BLaER1 (cell line): ENCODE results near the gene SEMA6B.

Source experiments
- H3K27ac ChIP-seq: shearing (Covaris generic); formaldehyde crosslinking; 2 replicates; pipeline ENCODE4 v1.8.1; 2022
- H3K27me3 ChIP-seq: shearing (Covaris generic); formaldehyde crosslinking; 2 replicates; pipeline ENCODE4 v1.8.1; 2022
- H3K36me3 ChIP-seq: shearing (Covaris generic); formaldehyde crosslinking; 2 replicates; pipeline ENCODE4 v1.8.1; 2022
- H3K4me1 ChIP-seq: shearing (Covaris generic); formaldehyde crosslinking; 2 replicates; pipeline ENCODE4 v1.8.1; 2022
- H3K4me2 ChIP-seq: shearing (Covaris generic); formaldehyde crosslinking; 2 replicates; pipeline ENCODE4 v1.8.1; 2022
- H3K4me3 ChIP-seq: shearing (Covaris generic); formaldehyde crosslinking; 2 replicates; pipeline ENCODE4 v1.8.1; 2022
- H3K9ac ChIP-seq: shearing (Covaris generic); formaldehyde crosslinking; 2 replicates; pipeline ENCODE4 v1.8.1; 2022
- H3K9me3 ChIP-seq: shearing (Covaris generic); formaldehyde crosslinking; 2 replicates; pipeline ENCODE4 v1.8.1; 2022
- H4K20me1 ChIP-seq: shearing (Covaris generic); formaldehyde crosslinking; 2 replicates; pipeline ENCODE4 v1.8.1; 2022
- Cebpa-rat ChIP-seq: shearing (Covaris generic); IDR thresholded peaks from 2 replicates; pipeline ENCODE4 v1.8.1; 2022

SEMA6B gene

DNA sequence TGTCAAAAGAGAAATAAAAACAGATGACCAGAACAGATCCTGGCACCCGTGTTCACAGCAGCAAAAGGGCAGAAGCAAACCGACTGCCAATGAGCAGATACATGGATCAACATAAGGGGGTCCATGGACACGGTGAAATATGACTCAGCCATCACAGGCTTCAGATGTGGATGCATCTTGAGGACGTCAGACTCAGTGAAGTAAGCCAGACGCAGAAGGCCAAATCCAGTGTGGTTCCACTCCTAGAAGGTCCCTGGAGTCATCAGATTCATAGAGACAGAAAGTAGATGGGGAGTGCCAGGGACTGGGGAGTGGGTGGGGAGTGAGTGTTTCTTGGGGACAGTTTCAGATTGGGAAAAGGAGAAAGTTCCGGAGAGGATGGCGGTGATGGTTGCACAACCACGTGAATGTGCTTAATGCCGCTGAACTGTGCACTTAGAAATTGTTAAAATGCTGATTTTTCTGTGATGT, 28.8 kb upstream of the SEMA6B start:
- no peak overlapping the region for H3K4me2 ChIP-seq
- no peak overlapping the region for H3K9ac ChIP-seq
- H3K27ac ChIP-seq = no peak overlapping the region
- peaks cover 24% of the 10 kb centered on the region for H3K4me1 ChIP-seq
- no peaks in the 10 kb centered on the region for H3K27me3 ChIP-seq
- H3K9me3 ChIP-seq = no peaks in the 10 kb centered on the region
- H4K20me1 ChIP-seq = no peaks in the 10 kb centered on the region
- no peak for TF ChIP-seq Cebpa-rat
- no peaks in the 10 kb centered on the region for H3K36me3 ChIP-seq
- H3K4me3 ChIP-seq = no peak overlapping the region

DNA sequence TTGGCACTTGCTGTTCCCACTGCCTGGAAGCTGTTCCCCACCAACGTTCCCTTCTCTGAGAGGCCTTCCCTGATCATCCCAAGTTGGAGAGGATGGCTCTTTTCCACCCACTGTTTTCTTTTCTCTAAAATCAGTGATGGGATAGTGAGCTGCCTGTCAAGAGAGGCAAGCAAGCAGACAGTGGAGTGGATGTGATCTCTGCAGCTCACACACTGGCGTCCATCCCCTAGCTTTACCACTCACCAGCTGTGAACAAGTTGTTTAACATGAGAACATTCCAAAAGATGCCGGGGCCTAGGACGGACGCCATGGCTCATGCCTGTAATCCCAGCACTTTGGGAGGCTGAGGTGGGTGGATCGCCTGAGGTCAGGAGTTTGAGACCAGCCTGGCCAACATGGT, 28.0 kb upstream of the SEMA6B start:
- no peak overlapping the region for H3K9ac ChIP-seq
- no peaks in the 10 kb centered on the region for H4K20me1 ChIP-seq
- no peaks in the 10 kb centered on the region for H3K36me3 ChIP-seq
- no peaks in the 10 kb centered on the region for H3K9me3 ChIP-seq
- H3K27me3 ChIP-seq = no peaks in the 10 kb centered on the region
- H3K27ac ChIP-seq = no peak overlapping the region
- TF ChIP-seq Cebpa-rat = no peak
- H3K4me3 ChIP-seq = no peak overlapping the region
- H3K4me2 ChIP-seq = no peak overlapping the region
- H3K4me1 ChIP-seq = peaks cover 24% of the 10 kb centered on the region

DNA sequence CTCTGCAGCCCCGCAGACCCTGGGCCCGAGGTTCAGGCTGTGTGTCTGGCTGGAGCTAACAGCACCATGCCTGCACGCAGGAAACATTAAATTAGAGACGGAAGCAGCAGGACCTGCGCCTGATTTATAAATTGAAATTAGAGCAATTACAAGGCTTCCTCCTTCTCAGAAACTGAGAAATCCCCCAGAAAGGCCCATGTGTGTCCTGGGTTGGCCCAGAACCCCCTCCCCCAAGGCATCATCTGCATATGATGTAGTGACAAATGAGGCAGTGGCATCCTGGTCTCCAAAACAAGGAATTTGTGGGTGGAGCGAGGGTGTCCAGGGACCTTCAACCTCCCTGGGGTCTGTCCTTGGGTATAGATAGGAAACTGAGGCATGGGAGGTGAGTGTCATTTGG, 27.2 kb upstream of the SEMA6B start:
- Histone ChIP-seq H3K27me3 (peaks cover 7% of the 10 kb centered on the region; the same call in 1 of the 2 replicates), H3K4me3 (no peak overlapping the region), H3K9me3 (no peaks in the 10 kb centered on the region), H3K27ac (no peak overlapping the region), H3K9ac (no peak overlapping the region), H3K4me1 (peaks cover 31% of the 10 kb centered on the region), H3K36me3 (no peaks in the 10 kb centered on the region), H3K4me2 (no peak overlapping the region), H4K20me1 (no peaks in the 10 kb centered on the region)
- no peak for TF ChIP-seq Cebpa-rat

DNA sequence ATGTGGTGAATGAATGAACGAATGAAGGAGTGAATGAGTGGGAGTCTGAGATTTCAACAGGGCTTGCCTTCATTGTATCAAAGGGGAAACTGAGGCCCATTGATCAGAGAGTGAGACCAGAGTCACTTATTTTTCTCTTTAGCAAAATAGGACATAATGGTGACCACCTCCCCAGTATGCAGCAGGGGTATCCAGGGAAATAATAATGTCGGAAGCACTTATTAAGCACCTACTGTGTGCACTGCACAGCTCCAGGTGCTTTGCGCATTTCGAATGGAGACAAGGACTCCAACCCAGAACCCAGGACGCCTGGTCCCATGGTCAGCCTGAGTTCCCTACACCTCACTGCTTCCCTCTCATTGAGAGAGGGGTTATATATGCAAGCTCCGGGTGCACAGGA, 26.8 kb upstream of the SEMA6B start:
- Histone ChIP-seq H3K4me1 (peaks cover 31% of the 10 kb centered on the region), H3K27me3 (peaks cover 7% of the 10 kb centered on the region; the same call in 1 of the 2 replicates)

DNA sequence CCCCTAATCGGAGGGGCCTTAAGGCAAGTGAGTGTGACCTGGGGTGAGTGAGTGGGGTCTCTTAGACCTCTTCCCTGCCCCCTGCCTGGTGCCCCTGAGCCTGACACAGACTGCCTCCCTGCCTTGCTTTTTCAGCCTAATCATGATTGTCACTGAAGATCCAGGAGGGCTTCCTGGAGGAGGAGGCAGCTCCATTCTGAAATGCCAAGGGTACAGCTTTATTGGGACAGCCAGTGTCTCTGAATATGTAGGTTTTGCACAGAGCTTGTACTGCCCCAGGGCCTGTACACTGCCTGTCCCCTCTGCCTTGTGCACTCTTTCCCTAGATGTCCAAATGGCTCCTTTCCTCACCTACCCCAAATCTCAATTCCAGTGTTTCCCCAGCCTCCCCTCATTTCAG, 26.1 kb upstream of the SEMA6B start:
- no peak for TF ChIP-seq Cebpa-rat
- Histone ChIP-seq H3K27me3 (peaks cover 12% of the 10 kb centered on the region), H3K9me3 (no peaks in the 10 kb centered on the region), H3K4me2 (no peak overlapping the region), H3K27ac (no peak overlapping the region), H3K4me3 (no peak overlapping the region), H3K9ac (no peak overlapping the region), H3K4me1 (peaks cover 32% of the 10 kb centered on the region), H3K36me3 (no peaks in the 10 kb centered on the region), H4K20me1 (no peaks in the 10 kb centered on the region)

More for the DNA sequence above, 26.8 kb upstream of the SEMA6B start:
- Histone ChIP-seq H3K4me3 (no peak overlapping the region), H3K4me2 (no peak overlapping the region), H3K9ac (no peak overlapping the region), H4K20me1 (no peaks in the 10 kb centered on the region), H3K27ac (no peak overlapping the region), H3K36me3 (no peaks in the 10 kb centered on the region), H3K9me3 (no peaks in the 10 kb centered on the region)
- TF ChIP-seq Cebpa-rat = no peak

DNA sequence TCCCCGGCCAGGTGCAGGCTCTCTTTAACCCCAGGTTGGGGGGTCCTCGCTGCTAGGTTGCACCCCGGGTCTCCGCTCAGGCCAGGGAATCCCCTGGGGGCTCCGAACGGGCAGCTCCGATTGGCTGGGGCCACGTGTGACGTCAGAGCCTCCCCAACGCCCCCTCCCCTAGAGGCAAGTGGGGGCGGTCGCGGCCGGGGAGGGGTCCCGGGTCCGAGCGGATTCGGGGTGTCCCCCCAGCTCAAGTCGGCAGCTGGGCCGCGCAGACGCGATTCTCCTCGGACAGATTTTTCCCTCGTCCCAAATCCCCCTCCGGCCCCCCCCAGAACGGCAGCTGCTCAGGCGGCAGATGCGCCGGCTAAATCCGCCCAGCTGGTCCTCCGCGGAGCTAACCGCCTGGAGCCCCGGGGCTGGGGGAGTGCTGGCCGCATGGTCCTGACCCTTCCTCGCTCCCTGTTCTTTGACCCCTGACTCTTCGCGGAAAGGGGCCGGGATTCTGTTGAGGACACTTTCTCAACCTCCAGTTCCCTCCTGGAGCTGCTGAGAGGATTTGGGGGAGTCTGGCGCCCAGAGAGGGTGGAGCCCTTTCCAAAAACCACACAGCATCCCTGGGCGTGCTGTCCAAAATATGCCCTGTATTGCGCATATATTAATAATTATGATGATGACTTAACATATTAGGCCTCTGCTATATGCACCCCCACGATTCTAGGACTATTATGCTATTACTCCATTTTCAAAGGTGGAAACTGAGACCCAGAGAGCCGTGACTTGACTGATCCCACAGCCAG, 25.4 kb upstream of the SEMA6B start:
- peak overlapping the region; percentile 62 for H3K9ac ChIP-seq
- no peaks in the 10 kb centered on the region for H3K9me3 ChIP-seq
- peaks cover 39% of the 10 kb centered on the region for H3K4me1 ChIP-seq
- H3K27me3 ChIP-seq = peaks cover 19% of the 10 kb centered on the region
- peak overlapping the region; percentile 76 for H3K4me3 ChIP-seq
- TF ChIP-seq Cebpa-rat = no peak
- peak overlapping the region; percentile 98 for H3K4me2 ChIP-seq
- peak overlapping the region; percentile 79 for H3K27ac ChIP-seq
- 0 out of 2 replicates have a peak, but pooled peaks cover 3% of the 10 kb centered on the region for H4K20me1 ChIP-seq
- no peaks in the 10 kb centered on the region for H3K36me3 ChIP-seq

DNA sequence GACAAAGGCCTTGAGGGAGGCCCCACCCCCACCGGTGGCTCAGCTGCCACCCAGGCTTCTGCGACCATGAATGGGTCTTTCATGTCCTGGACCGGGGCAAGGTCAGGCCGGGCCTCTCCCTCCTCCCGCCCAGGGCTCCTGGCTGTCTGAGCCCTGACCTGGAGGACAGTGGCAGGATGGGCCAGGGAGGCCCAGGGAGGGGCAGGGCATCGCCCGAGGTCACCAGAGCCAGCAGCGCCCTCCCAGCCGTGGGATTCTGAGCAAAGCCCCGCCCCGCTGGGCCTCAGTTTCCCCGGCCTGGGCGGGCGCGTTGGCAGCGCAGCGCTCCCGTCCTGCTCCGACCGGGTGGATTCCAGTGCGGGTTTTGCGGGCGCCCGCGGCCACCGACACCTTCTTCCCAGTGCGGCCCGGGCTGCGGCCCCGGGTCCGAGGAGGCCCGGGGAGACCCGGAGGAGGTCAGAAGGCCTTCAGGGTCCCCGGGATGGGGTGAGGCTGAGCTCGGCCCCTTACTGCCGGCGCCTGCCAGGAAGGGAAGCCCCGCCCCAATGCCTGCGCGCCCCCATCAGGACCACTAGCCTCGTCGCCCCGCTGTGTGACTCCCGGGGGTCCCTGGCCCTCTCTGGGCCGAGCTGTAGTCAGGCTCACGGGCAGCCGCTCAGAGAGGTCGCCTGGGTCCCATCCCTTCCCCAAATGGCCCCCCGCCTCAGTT, 24.6 kb upstream of the SEMA6B start:
- no peak for TF ChIP-seq Cebpa-rat
- Histone ChIP-seq H3K4me2 (peak overlapping the region; percentile 98), H3K4me1 (peaks cover 39% of the 10 kb centered on the region), H3K9ac (peak overlapping the region; percentile 62), H3K27ac (peak overlapping the region; percentile 79), H3K9me3 (no peaks in the 10 kb centered on the region), H3K36me3 (no peaks in the 10 kb centered on the region), H3K27me3 (peaks cover 27% of the 10 kb centered on the region), H4K20me1 (0 out of 2 replicates have a peak, but pooled peaks cover 9% of the 10 kb centered on the region), H3K4me3 (peak overlapping the region; percentile 76)

DNA sequence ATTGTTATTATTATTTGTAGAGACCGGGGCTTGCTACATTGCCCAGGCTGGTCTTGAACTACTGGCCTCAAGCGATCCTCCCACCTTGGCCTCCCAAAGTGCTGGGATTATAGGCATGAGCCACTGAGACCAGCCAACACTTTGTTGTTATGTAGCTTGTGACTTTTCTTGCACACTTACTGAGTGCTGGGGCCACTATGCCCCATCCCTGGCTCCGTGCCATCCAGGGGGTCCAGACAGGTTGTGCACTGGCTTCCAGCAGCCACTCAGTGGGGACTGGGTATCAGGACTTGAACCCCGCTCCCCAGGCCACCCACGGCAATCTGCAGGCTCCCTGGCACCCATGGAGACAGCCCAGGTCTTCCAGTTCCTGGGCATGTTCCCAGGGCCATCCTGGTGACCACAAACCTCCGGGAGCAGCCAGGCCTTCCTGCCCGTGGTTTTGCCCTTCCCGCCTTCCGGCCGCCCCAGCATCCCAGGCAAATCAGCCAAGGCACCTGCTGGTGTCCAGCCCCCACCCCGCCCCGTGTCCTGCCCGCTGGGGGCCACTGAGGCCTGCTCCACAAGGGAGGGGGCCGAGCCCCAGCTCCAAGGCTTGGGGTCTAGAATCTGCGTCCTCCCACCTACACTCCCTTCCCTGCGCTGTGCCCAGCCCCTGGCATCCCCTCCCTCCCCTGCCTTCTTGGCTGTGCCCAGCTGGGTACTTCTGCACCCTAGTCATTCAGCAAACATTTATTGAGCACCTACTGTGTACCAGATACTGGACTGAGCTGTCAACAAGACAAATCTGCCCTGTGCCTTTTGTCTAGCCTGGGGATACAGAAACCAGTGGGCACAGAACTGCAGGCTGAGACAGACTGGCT, 23.7 kb upstream of the SEMA6B start:
- H3K4me2 ChIP-seq = peak overlapping the region; percentile 49
- no peak overlapping the region for H3K27ac ChIP-seq
- H3K36me3 ChIP-seq = no peaks in the 10 kb centered on the region
- no peaks in the 10 kb centered on the region for H3K9me3 ChIP-seq
- H3K27me3 ChIP-seq = peaks cover 28% of the 10 kb centered on the region
- H4K20me1 ChIP-seq = 0 out of 2 replicates have a peak, but pooled peaks cover 14% of the 10 kb centered on the region
- no peak overlapping the region for H3K9ac ChIP-seq
- H3K4me3 ChIP-seq = no peak overlapping the region
- no peak for TF ChIP-seq Cebpa-rat
- peaks cover 39% of the 10 kb centered on the region for H3K4me1 ChIP-seq
